Vagina (tissue), 2 donors: ENCODE data around the gene NUMB. TPM values are rescaled to one million over a fixed set of nuclear protein-coding genes. Genes with fewer than 3 reads are reported as not detected.
A peak's percentile ranks its signal among the peaks of the same experiment; 100 is the strongest.

ENCODE experiments used
- DNase-seq, 2 donors: peaks; one replicate each; pipeline ENCODE4 v3.0.0-alpha.2; 2017; ENCODE audit errors: extremely low spot score in 2 of 2
- H3K27ac ChIP-seq: fragments of 200-600 bp; sonication (generic); one replicate; pipeline ENCODE4 v1.5.1; 2019
- H3K27me3 ChIP-seq: fragments of 200-600 bp; sonication (generic); one replicate; pipeline ENCODE4 v1.5.1; 2019
- H3K36me3 ChIP-seq, 2 donors: fragments of 200-600 bp; sonication (generic); one replicate each; pipeline ENCODE4 v1.5.1; 2017 to 2019
- H3K4me1 ChIP-seq: fragments of 200-600 bp; sonication (generic); one replicate; pipeline ENCODE4 v1.5.1; 2019
- H3K4me3 ChIP-seq, 2 donors: fragments of 200-600 bp; sonication (generic); 1 replicate in 1 of 2; 2 replicates in 1 of 2; pipeline ENCODE4 v1.5.1; 2016 to 2019
- H3K9me3 ChIP-seq: fragments of 200-600 bp; sonication (generic); one replicate; pipeline ENCODE4 v1.5.1; 2019
- POLR2A ChIP-seq, 2 donors: fragments of 450-650 bp; IDR thresholded peaks; one replicate each; pipeline ENCODE4 v1.6.1; 2017; ENCODE audit warnings: antibody characterized with exemption in 2 of 2, mild to moderate bottlenecking in 2 of 2, moderate library complexity in 2 of 2
- POLR2AphosphoS5 ChIP-seq, 2 donors: sonication (generic); formaldehyde crosslinking; IDR thresholded peaks; one replicate each; pipeline ENCODE4 v1.9.0; 2017; ENCODE audit warnings: antibody characterized with exemption in 2 of 2, mild to moderate bottlenecking in 2 of 2, low read depth in 1 of 2; ENCODE audit not compliant: insufficient read depth in 1 of 2
- intact Hi-C: fragments of 100-400 bp; cut with DNase I; formaldehyde crosslinking; loops from one replicate; pipeline ENCODE4 v1.15.1; 2023
- small RNA-seq: library from RNA; depleted of rRNA; stranded (forward); fragments of <200 nt; gene quantifications from one replicate; pipeline ENCODE3, GENCODE V24; 2016
- total RNA-seq: library from RNA; depleted of rRNA; stranded (reverse); fragments of >200 nt; gene quantifications from one replicate; pipeline ENCODE4 v1.2.3, GENCODE V29; 2016
- TF ChIP-seq, protein P1 (sequence below), 3 experiments: fragments of 450-650 bp in 2 of 3; fragments of 200-600 bp in 1 of 3; sonication (generic) in 1 of 3; IDR thresholded peaks; one replicate each; pipeline ENCODE4 v1.5.1; 2017 to 2019; ENCODE audit warnings: antibody characterized with exemption in 3 of 3, mild to moderate bottlenecking in 2 of 3, moderate library complexity in 2 of 3

Gene NUMB
- total RNA-seq, 1 donor from 2014 or later: 48.1 TPM

DNA sequence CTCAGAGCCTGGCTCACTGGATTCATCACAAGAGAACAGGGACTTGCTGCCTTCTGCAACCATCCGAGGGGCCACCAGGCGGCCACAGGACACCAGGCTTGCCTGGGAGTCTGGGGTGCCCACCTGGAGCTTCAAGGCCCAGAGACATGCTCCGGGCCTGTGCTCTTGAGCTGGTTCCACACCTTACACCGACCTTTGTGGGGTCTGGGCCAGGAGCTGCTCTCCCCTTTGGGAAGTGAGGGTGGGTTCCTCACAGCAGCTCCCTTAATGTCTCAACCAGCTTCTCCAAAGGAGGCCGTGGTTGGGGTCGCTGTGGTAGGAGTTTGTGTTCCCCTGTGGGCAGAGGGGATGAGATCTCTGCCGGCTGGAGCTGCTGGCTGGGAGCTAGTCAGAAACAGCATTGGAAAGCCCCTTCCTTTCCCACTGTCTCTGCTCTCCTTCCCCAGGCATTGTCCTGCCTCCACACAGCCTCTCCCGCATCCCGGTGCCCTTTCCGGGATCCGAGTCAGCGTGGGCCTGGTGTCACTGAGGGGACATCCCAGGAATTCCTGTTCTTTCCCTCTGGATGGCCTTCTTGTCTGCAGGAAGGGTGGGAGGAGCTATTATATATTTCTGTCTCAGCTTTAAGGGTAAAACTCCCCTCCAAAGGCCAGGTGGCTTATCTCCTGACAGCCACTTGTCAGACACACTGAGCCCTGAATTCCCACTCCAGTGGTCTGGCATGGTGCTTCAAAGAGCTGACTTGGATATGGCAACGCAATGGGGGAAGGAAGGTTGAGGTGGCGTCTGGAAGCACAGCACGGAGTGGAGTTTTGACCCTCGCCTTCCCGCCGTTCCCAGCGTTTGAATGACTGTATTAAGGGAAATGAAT, 226.1 kb downstream of the NUMB start:
- Histone ChIP-seq H3K27ac (no peak overlapping the region), H3K9me3 (no peaks in the 10 kb centered on the region), H3K27me3 (no peaks in the 10 kb centered on the region), H3K4me1 (peaks cover 30% of the 10 kb centered on the region), H3K36me3 (no peaks in the 10 kb centered on the region), H3K4me3 (no peak overlapping the region)
- TF ChIP-seq POLR2A (IDR thresholded peaks at IDR 0.05) (no peak), POLR2AphosphoS5 (IDR thresholded peaks at IDR 0.05; ENCODE audit: insufficient read depth in 1 of 2, low read depth in 1 of 2) (no peak)
- TF ChIP-seq, protein P1, sequence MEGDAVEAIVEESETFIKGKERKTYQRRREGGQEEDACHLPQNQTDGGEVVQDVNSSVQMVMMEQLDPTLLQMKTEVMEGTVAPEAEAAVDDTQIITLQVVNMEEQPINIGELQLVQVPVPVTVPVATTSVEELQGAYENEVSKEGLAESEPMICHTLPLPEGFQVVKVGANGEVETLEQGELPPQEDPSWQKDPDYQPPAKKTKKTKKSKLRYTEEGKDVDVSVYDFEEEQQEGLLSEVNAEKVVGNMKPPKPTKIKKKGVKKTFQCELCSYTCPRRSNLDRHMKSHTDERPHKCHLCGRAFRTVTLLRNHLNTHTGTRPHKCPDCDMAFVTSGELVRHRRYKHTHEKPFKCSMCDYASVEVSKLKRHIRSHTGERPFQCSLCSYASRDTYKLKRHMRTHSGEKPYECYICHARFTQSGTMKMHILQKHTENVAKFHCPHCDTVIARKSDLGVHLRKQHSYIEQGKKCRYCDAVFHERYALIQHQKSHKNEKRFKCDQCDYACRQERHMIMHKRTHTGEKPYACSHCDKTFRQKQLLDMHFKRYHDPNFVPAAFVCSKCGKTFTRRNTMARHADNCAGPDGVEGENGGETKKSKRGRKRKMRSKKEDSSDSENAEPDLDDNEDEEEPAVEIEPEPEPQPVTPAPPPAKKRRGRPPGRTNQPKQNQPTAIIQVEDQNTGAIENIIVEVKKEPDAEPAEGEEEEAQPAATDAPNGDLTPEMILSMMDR (IDR thresholded peaks at IDR 0.05): no peak
- intact Hi-C loops: no loop called here
- no peak for DNase-seq

DNA sequence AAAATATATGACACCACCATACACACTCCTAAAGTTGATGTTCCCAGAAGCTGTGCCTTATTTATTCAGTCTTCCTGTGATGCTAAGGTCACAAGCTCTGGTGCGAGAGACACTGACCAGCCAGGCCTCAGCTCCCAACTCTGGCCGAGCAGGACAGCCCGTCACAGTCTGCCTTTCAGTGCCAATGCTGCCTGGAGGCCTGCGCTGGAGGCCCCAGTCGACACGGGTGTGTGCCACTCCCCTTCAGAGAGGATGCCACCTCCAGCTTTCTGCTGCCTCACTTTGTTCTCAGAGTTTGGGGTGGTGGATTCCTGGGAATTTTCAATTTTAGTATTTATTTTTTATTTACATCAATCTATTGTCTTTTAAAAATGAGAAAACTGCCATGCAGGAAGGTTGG, 228.3 kb downstream of the NUMB start:
- intact Hi-C loops: no loop called here
- peaks cover 26% of the 10 kb centered on the region for H3K4me1 ChIP-seq
- H3K27me3 ChIP-seq: no peaks in the 10 kb centered on the region
- H3K27ac ChIP-seq: no peak overlapping the region
- no peaks in the 10 kb centered on the region for H3K36me3 ChIP-seq
- DNase-seq: no peak
- H3K4me3 ChIP-seq: no peak overlapping the region
- no peaks in the 10 kb centered on the region for H3K9me3 ChIP-seq
- TF ChIP-seq POLR2AphosphoS5 (IDR thresholded peaks at IDR 0.05; ENCODE audit: insufficient read depth in 1 of 2, low read depth in 1 of 2): no peak

DNA sequence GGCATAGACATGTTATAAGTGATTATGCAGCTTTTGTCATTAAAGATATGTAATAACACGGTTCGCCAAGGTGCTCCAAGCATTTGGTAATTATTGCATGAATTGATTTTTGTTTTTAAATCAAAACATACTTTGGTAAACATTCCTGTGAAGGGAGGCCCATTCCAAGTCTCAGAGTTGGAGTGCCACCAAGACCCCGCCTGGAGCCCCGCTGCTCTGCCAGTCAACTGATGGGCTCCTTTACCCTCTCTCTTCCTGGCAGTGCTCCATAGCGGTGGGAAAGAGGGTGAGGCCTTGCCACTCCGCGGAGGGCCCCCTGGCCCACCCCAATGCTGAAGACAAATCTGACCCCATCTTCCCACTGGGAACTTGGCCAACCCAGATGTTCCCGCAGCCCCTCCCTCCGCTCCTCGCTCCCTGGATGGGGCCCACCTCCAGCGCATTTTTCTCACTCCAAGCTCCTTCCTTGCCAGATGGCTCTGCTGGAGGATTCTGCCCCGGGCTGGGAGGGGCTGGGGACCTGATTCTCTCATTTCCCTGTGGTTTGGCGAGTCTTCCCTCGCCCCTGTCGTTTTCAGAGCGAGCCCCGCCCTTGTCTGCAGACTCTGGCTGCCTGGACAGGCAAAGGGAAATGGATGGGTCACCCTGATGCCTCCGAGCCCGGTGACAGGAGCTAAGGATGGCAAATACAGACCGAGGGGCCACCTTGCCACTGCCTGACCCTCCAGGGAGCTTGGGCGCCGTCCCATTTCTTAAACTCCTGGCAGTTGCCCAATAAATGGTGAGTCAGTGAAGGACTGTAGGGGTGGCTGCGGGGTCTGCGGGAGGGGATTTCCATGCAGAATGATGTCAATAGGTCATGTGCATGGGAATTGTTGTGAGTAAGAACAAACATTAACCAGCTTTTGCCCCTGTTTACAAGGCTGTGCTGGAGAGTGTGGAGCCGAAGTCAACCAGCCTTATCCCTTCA, 230.2 kb downstream of the NUMB start:
- TF ChIP-seq POLR2A (IDR thresholded peaks at IDR 0.05): no peak
- TF ChIP-seq POLR2AphosphoS5 (IDR thresholded peaks at IDR 0.05; ENCODE audit: insufficient read depth in 1 of 2, low read depth in 1 of 2): peak in 1 of 2 donors; percentile 41
- TF ChIP-seq, protein P1 (IDR thresholded peaks at IDR 0.05): no peak
- peak in 1 of 2 donors; percentile 86 for DNase-seq
- Histone ChIP-seq H3K36me3 (no peaks in the 10 kb centered on the region), H3K27me3 (no peaks in the 10 kb centered on the region), H3K9me3 (no peaks in the 10 kb centered on the region), H3K27ac (peak overlapping the region; percentile 37), H3K4me3 (no peak overlapping the region), H3K4me1 (peaks cover 36% of the 10 kb centered on the region)
- intact Hi-C loops: no loop called here

DNA sequence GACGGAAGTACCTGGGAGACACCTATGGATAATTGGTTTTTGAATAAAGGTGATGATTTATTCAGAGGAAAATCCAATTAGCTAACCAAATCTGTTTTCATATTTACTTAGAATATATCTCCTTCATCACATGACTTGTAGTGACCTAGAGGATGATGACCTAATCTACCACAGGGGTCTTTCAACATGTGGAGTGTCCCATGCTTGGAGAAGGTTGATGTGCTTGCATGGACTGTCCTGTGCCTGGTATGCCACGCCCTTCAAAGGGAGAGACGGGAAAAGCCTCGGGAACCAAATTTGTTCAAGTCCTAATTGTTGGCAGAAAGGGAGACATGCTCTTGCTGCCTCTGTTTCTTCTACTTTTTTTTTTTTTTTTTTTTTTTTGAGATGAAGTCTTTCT, 232.8 kb downstream of the NUMB start:
- intact Hi-C loops: no loop called here
- H3K4me3 ChIP-seq: no peak overlapping the region

More for the DNA sequence above, 232.8 kb downstream of the NUMB start:
- no peaks in the 10 kb centered on the region for H3K9me3 ChIP-seq
- no peaks in the 10 kb centered on the region for H3K27me3 ChIP-seq
- TF ChIP-seq, protein P1 (IDR thresholded peaks at IDR 0.05): no peak
- no peak for TF ChIP-seq POLR2AphosphoS5 (IDR thresholded peaks at IDR 0.05; ENCODE audit: insufficient read depth in 1 of 2, low read depth in 1 of 2)
- TF ChIP-seq POLR2A (IDR thresholded peaks at IDR 0.05): no peak
- H3K27ac ChIP-seq: no peak overlapping the region
- H3K4me1 ChIP-seq: peaks cover 30% of the 10 kb centered on the region
- DNase-seq: no peak
- peaks cover 0 to 1% of the 10 kb centered on the region in 2 donors for H3K36me3 ChIP-seq

Small RNA genes within 50 kb of the gene (small RNA-seq; reads per million reads assigned to genes)
- not detected for gene RNU6-419P

Other genes starting within 250 kb of the NUMB start
- 16.2 TPM for gene PAPLN, start 221.0 kb downstream of the NUMB start, total RNA-seq
- gene RIOX1, start 32.4 kb upstream of the NUMB start, total RNA-seq: 16.7 TPM
- 5.2 TPM for gene ACOT1, start 78.6 kb upstream of the NUMB start, total RNA-seq
- gene HEATR4, start 100.4 kb upstream of the NUMB start, total RNA-seq: not detected
- 48.1 TPM for gene ACOT2, start 110.7 kb upstream of the NUMB start, total RNA-seq
- 0.49 TPM for gene ACOT4, start 133.3 kb upstream of the NUMB start, total RNA-seq
- gene ACOT6, start 154.0 kb upstream of the NUMB start, total RNA-seq: not detected
- gene DNAL1, start 186.4 kb upstream of the NUMB start, total RNA-seq: 4.7 TPM